ENCODE results near the gene WDR77.

DNA sequence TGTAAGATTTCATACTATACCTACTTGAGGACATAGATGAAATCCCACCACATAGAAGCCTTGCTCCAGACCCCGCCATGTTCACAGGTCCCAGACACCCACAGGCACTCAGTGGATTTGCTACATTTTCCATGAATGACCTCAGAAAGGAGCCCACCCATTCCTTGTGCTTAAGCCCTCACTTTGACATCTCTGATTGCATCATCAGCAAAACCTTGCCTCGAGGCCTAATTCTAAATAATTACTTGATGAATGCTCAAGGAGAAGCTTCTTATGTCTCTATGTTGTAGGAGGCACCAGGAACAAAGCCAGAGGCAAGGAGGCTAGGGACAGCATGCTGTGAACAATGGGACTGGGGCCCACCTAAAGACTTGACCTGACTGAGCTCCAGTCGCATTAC lies 33.6 kb downstream of the WDR77 start:
- TF ChIP-seq, protein P1, sequence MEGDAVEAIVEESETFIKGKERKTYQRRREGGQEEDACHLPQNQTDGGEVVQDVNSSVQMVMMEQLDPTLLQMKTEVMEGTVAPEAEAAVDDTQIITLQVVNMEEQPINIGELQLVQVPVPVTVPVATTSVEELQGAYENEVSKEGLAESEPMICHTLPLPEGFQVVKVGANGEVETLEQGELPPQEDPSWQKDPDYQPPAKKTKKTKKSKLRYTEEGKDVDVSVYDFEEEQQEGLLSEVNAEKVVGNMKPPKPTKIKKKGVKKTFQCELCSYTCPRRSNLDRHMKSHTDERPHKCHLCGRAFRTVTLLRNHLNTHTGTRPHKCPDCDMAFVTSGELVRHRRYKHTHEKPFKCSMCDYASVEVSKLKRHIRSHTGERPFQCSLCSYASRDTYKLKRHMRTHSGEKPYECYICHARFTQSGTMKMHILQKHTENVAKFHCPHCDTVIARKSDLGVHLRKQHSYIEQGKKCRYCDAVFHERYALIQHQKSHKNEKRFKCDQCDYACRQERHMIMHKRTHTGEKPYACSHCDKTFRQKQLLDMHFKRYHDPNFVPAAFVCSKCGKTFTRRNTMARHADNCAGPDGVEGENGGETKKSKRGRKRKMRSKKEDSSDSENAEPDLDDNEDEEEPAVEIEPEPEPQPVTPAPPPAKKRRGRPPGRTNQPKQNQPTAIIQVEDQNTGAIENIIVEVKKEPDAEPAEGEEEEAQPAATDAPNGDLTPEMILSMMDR (IDR thresholded peaks at IDR 0.05; ENCODE audit: poor library complexity): no peak
- no peak for TF ChIP-seq EZH2 (IDR thresholded peaks at IDR 0.05; ENCODE audit: borderline replicate concordance)
- TF ChIP-seq EZH2phosphoT487 (IDR thresholded peaks at IDR 0.05; ENCODE audit: low read depth, severe bottlenecking, unreplicated experiment): no peak
